PFSK-1 (cell line): Measurements from ENCODE around the gene OR10R2.

Experiments used
- POLR2AphosphoS5 ChIP-seq: IDR thresholded peaks from 2 replicates; pipeline ENCODE4 v1.6.1; 2012; ENCODE audit warnings: low read depth, mild to moderate bottlenecking, control low read depth, low read length, moderate library complexity
- REST ChIP-seq, 2 experiments: IDR thresholded peaks; 2 replicates each; pipeline versions ENCODE4 v1.6.1 to v1.8.0; 2011 to 2012; ENCODE audit warnings: low read depth in 2 of 2, low read length in 2 of 2, control low read depth in 1 of 2, inconsistent platforms in 1 of 2, mild to moderate bottlenecking in 1 of 2, moderate library complexity in 1 of 2; ENCODE audit not compliant: insufficient read depth in 1 of 2
- SIN3A ChIP-seq: IDR thresholded peaks from 2 replicates; pipeline ENCODE4 v1.6.1; 2012; ENCODE audit warnings: mild to moderate bottlenecking, low read length, moderate library complexity, borderline replicate concordance; ENCODE audit not compliant: insufficient read depth
- TAF1 ChIP-seq: IDR thresholded peaks from 2 replicates; pipeline ENCODE4 v1.6.1; 2012; ENCODE audit warnings: low read length, control low read depth, borderline replicate concordance; ENCODE audit not compliant: insufficient read depth

DNA sequence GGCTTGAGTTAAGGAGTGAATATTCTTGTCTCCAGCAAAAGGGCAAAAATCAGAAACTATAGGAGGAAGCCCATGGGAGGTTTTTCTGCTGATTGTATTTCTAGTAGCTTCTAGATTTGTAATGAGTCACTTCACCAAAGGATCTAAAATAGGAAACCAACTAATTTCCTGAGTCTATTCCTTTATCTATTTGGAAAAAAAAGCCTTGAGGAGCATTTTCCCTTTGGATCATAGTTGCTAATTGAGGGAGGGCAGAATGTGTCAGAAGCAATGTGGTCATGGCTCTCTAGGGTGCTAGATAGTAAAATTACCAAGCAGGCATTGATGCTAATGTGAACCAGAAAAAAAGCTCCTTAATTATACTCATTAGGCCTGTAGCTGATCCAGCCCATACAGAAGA, at the start of gene OR10R2:
- no peak for TF ChIP-seq POLR2AphosphoS5
- TF ChIP-seq REST (IDR thresholded peaks at IDR 0.05; ENCODE audit: insufficient read depth in 1 of 2, low read depth in 2 of 2, low read length in 2 of 2): no peak
- TF ChIP-seq TAF1: no peak
- no peak for TF ChIP-seq SIN3A
